GM18867 (cell line): Measurements from ENCODE around the gene CTSD.

Source experiments
- ATAC-seq: cut with Tn5 transposase; IDR thresholded peaks from one replicate; pipeline ENCODE4 v1.9.1; 2021; ENCODE audit warnings: mild to moderate bottlenecking, moderate library complexity; ENCODE audit not compliant: unreplicated experiment

Gene CTSD

DNA sequence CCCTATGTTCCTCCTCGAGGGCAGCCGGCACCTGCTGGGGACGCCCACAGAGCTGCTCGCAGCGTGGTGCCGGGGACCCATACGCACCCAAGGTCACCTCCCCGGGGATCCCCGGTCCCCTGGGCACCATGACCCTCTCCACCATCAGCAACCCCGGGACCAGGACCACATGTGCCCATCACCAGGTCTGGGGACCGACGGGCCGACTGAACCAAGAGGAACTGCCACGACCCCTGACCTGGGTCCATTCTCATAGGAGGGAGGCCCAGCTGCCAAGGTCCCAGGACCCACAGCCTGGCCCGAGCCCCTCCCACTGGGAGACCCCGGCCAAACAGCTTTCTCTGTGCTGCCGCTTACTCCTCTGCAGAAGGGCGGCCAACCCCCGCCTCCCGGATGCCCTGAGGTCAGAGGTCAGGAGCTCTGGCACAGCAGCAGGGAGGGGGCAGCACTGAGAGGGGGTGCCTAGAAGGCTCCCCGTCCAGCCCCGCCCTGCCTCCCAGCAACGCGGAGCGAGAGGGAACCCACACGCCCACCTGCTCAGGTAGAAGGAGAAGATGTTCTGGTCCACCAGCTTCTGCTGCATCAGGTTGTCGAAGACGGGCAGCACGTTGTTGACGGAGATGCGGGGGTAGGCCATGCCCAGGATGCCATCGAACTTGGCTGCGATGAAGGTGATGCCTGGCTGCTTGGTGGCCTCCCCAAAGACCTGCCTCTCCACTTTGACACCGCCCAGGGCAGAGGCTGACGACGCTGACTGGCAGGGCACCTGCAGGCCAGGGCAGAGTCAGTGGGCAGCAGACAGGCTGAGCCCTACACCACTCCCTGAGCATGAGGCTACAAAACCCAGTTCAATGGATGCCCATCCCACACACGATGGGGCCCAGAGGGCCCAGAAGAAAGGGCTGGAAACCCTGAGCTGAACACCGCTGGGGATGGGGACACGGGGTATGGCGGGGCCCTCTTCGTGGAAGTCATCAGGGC, 6.6 kb downstream of the CTSD start:
- ATAC-seq: no peak

- ATAC-seq: no peak
Measured at GRCh38 chr11:1755692-1756561, 7.8 kb downstream of the CTSD start.

- no peak for ATAC-seq
Measured at GRCh38 chr11:1755344-1755691, 8.4 kb downstream of the CTSD start.

DNA sequence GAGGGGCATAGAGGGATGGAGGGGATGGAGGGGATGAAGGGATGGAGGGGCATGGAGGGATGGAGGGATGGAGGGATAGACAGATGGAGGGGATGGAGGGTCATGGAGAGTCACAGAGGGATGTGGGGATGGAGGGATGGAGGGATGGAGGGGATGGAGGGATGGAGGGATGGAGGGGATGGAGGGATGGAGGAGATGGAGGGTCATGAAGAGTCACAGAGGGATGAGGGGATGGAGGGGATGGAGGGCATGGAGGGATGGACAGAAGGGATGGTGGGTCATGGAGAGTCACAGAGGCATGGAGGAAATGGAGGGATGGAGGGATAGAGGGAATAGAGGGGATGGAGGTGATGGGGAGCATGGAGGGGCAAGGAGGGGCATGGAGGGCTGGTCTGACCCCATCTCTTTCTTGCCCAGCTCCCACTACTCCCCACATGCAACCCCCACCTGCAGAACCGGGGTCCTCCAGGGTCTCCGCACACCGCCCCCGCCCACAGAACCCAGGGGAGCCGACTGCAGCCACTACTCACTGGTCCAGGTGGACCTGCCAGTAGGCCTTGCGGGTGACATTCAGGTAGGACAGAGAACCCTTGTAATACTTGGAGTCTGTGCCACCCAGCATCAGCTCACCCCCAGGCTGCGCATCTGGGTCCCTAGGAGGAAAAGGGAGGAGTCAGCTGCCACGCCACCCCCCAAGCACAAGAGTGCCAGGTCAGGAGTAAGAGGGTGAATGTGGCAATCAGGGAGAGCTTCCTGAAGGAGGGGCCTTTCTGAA, 9.2 kb downstream of the CTSD start:
- ATAC-seq: no peak

GRCh38 chr11:1753929-1754305, 9.8 kb downstream of the CTSD start:
- no peak for ATAC-seq

GRCh38 chr11:1753229-1753928, 10.3 kb downstream of the CTSD start:
- ATAC-seq: no peak

DNA sequence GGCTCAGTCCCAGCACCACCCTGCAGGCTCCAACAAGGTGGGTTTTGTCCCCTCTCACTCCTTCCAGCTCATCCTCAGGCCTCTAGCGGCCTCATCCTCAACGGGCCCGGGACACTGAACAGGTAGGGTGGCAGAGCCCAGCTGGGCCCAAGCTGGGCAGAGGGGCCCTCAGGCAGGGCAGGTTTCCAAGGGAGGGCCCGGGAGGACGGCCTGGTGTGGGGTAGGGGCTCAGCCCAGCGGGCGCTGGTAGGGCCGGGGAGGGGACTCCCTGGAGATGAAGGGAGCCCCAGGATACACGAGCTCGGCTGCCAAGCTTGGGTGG, 10.9 kb downstream of the CTSD start:
- no peak for ATAC-seq

- ATAC-seq: no peak
Measured at GRCh38 chr11:1751999-1752906, 11.5 kb downstream of the CTSD start.

DNA sequence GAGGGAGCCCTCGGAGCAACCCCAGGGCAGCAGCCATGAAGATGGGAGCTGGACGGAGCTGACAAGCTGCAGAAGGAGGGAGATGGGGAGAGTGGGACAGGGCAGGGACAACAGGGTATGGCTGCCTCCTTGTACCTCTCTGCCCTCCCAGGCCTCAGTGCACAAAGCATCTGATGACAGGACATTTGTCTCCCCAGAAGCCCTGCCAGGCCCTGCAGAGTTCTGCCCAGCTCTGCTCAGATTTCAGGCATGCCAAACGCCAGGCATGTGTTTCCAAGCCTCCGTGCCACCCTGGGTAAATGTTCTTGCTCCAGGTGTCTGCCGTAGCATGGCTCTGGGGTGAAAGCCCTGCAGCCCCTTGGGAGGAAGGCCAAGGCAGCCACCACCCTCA, 12.2 kb downstream of the CTSD start:
- no peak for ATAC-seq

- ATAC-seq: no peak
Measured at GRCh38 chr11:1750840-1751530, 12.7 kb downstream of the CTSD start.

DNA sequence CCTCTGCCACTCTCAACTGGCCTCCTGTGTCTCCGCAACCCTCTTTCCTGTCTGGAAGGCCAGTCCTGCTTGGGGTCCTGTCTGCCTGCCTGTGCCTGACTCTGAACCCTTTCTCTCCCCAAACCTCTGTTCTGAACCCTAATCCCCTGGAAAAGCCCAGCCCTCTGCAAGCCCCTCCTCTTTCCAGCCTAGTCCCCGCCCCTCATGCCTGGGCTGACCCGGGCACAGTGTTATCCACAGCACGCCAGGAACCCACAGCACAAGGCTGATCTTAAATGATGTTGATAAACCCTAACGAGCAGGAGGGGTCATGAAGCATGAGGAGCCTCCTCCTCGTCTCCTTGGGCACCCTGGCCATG, 13.3 kb downstream of the CTSD start, which contains the start of gene IFITM10:
Gene IFITM10 (minus strand): TSS at position 115 of the 359 bp plus-strand sequence. CDS start 153 bp downstream, outside the sequence.
- ATAC-seq: no peak

GRCh38 chr11:1749395-1750351, 14.1 kb downstream of the CTSD start:
- ATAC-seq: no peak

DNA sequence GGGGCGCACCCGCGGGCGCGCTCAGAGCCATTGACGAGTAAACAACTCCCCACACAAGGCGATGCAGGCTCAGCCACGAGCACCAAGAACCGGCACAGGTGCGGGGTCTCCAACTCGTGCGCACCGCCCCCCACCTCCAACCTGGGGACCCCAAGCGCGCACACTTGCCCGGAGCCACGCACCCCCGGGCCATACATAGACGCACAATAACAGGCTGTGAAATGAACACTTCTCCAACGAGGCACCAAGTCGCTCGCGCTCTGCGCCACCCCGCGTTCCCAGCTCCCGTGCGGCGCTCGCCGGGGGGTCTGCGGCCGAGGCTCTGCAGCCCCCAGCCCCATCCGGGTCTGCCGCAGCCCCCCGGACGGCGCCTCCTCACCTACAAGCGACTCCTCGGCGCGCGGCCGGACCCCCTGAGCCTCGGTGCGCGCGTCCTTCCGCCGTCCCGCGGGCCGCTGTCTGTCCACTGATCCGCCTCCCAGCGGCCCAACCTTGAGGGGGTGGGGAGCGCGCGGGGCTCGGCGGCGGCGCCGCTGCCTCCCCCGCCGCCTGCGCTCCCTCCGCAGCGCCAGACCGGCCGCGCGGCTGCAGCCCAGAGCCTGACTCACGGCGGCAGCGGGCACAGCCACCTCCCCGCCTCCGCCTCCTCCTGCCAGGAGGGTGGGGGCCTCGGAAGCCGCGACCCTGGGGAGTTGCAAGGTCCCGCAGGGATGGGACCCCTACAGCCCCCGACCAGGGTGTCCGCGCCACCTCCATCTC, 14.9 kb downstream of the CTSD start:
- ATAC-seq: no peak

DNA sequence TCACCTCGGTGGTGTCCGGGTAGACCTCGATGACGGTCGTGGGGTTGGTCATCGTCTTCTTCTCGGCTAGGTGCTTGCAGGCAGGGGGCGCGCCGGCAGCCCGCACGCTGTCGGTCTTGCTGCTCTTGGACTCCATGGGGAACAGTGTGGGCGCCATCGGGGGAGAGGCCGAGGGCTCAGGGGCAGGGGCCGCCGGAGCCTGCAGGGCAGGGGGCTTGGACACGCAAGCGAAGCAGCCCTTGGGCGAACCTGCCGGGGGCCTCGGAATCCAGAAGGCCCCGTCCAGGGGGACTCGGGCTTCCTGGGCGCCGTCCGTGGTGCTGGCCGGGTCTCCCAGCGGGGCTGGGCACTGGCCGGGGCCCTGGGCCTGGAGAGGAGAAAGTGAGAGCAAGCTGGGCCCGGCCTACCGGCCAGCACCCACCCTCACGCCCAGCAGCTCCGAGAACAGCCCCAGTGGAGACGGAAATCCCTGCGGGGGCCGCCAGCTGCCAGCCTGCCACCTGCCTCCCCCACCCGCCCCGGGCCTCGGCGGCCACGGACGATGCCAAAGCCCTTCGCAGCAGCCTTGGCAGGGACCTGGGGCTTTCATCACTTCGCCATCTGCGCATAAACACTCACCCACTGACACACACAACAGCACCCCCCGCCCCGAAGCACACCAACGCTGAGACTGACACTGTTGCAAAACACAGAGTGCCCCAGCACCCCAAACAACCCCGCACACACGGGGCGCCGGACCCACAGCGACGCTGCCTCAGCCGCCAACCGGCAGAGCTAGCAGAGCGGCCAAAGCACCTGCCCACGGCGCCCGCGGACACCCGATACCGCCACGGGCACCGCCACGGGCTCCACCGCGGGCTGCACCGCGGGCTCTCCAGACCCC, 15.7 kb downstream of the CTSD start:
- ATAC-seq: no peak

- no peak for ATAC-seq
Measured at GRCh38 chr11:1746956-1747752, 16.6 kb downstream of the CTSD start.
